ENCODE results near the gene DNAJA3. TPM values are rescaled to one million over a fixed set of nuclear protein-coding genes. Genes with fewer than 3 reads are reported as not detected.

DNAJA3 gene
- total and polyA plus RNA-seq, 9 of the 15 experiments (the other 6 are each of a cell fraction or from before 2014, with no cell fraction given), result 8.1 to 105 (median 79.0) TPM

- FAIRE-seq, result peak; percentile 78
- H3K9ac ChIP-seq (ENCODE audit: insufficient read depth in 1 of 2, low read depth in 2 of 2, low read length in 2 of 2), result peak overlapping the region in 1 of 2 experiments; percentile 85; a peak in 2 of 4 replicates
- BruUV-seq (replicated peaks), result no TSS peak
- DNase-seq (ENCODE audit: extremely low read depth in 1 of 4, low spot score in 3 of 4), result peak; percentile 84 to 90 (median 86)
- intact Hi-C loops (cut with micrococcal nuclease) (loop anchor here (1.0 to 10.0 kb wide), 4 partner anchors 43 to 418 kb away; no protein-coding TSS in a partner anchor), in situ Hi-C loops (cut with MboI) (loop anchor here (5.0 kb wide), 1 partner anchor 40 kb away; no protein-coding TSS in a partner anchor)
- 23% methylated on average over 26 of the region's 29 CpGs for WGBS (ENCODE audit: insufficient coverage, low coverage, missing lambda C conversion rate)
- H4K20me1 ChIP-seq (replicated peaks; ENCODE audit: control insufficient read depth, insufficient read depth, low read length), result peaks cover 14% of the 10 kb centered on the region; the same call in 1 of the 2 replicates
- H3K9me3 ChIP-seq (replicated peaks; ENCODE audit: control insufficient read depth, insufficient read depth, low read depth, low read length), result no peaks in the 10 kb centered on the region
- H3K4me3 ChIP-seq, result peak overlapping the region; percentile 25; the same call in 1 of the 2 replicates
- peaks cover 0 to 29% of the 10 kb centered on the region in 2 experiments; a peak in 2 of 5 replicates for H3K4me1 ChIP-seq (replicated peaks in 1 of 2; ENCODE audit: control insufficient read depth in 2 of 2, insufficient read depth in 2 of 2, low read length in 2 of 2)
- H3K36me3 ChIP-seq (ENCODE audit: control insufficient read depth, insufficient read depth, low read length), result peaks cover 72% of the 10 kb centered on the region; the same call in 2 of the 3 replicates
- no peaks in the 10 kb centered on the region; the same call in 2 of the 3 replicates for H3K79me2 ChIP-seq (ENCODE audit: control insufficient read depth, insufficient read depth, low read length)
- peak overlapping the region; percentile 90 for H2AFZ ChIP-seq (ENCODE audit: low read depth, low read length)
- ChIA-PET CTCF (ENCODE audit: low intra/inter-chr PET ratio) (interaction anchor here (0.5 to 6.4 kb wide), 11 partner anchors 43 to 1037 kb away, joined by 3 to 70 read pairs (median 3); no protein-coding TSS in a partner anchor), POLR2A (interaction anchor here (0.6 to 4.7 kb wide), 10 partner anchors 9 to 300 kb away, joined by 3 to 35 read pairs (median 5); partner anchors contain the start of gene CORO7)
- peak overlapping the region; percentile 75 for H3K4me2 ChIP-seq (ENCODE audit: insufficient read depth, low read length)
- peak; percentile 94 for ATAC-seq
- H3K27me3 ChIP-seq (ENCODE audit: control insufficient read depth in 2 of 2, insufficient read depth in 2 of 2, low read length in 2 of 2), result no peaks in the 10 kb centered on the region
- no peak overlapping the region; the same call in 2 of the 3 replicates for H3K27ac ChIP-seq (ENCODE audit: extremely low read depth, low read depth, low read length)
- H3K9me1 ChIP-seq (ENCODE audit: control insufficient read depth, insufficient read depth, low read length), result no peaks in the 10 kb centered on the region
- TF ChIP-seq RB1 (IDR thresholded peaks at IDR 0.05; ENCODE audit: low read depth), result peak; percentile 80; the same call in 1 of the 2 replicates
- no peak for TF ChIP-seq KLF6 (CRISPR knock-in tag; IDR thresholded peaks at IDR 0.05; ENCODE audit: borderline replicate concordance)
- no peak for TF ChIP-seq TSC22D4 (tag; IDR thresholded peaks at IDR 0.05)
- no peak for TF ChIP-seq PTRF (tag; IDR thresholded peaks at IDR 0.05)
- TF ChIP-seq HIVEP1 (CRISPR knock-in tag; IDR thresholded peaks at IDR 0.05), result no peak
- no peak for TF ChIP-seq BMI1 (IDR thresholded peaks at IDR 0.05; ENCODE audit: low read length)
- no peak for TF ChIP-seq USF2 (CRISPR knock-in tag; IDR thresholded peaks at IDR 0.05)
- no peak for TF ChIP-seq KLF10 (CRISPR knock-in tag; IDR thresholded peaks at IDR 0.05)
- TF ChIP-seq ID3 (CRISPR knock-in tag; IDR thresholded peaks at IDR 0.05), result no peak
- TF ChIP-seq ID3 (tag; IDR thresholded peaks at IDR 0.05), result no peak
- no peak for TF ChIP-seq FOXK2 (conservative IDR thresholded peaks at IDR 0.05 in 1 of 2, IDR thresholded peaks at IDR 0.05 in 1 of 2; ENCODE audit: low read depth in 2 of 2)
- no peak for TF ChIP-seq KLF16 (IDR thresholded peaks at IDR 0.05)
- TF ChIP-seq ZNF584 (CRISPR knock-in tag; IDR thresholded peaks at IDR 0.05; ENCODE audit: low read depth), result no peak
- TF ChIP-seq RREB1 (CRISPR knock-in tag; IDR thresholded peaks at IDR 0.05), result no peak
- TF ChIP-seq TRIM28 (IDR thresholded peaks at IDR 0.05), result peak; percentile 56; the same call in 1 of the 2 replicates
- no peak for TF ChIP-seq ZNF140 (CRISPR knock-in tag; IDR thresholded peaks at IDR 0.05)
These were observed 23.1 kb upstream of the DNAJA3 start for GRCh38 chr16:4402439-4403132.
